GM23248 (cell line): ENCODE data around the gene ZNF772.

Source experiments
- EZH2 ChIP-seq: fragments of 200-600 bp; sonication (generic); IDR thresholded peaks from 2 replicates; pipeline ENCODE4 v1.6.1; 2018; ENCODE audit warnings: antibody characterized with exemption, mild to moderate bottlenecking; ENCODE audit not compliant: insufficient read depth, poor library complexity, severe bottlenecking
- EZH2phosphoT487 ChIP-seq: fragments of 200-600 bp; sonication (generic); IDR thresholded peaks from 2 replicates; pipeline ENCODE4 v1.6.1; 2018; ENCODE audit warnings: antibody characterized with exemption, moderate library complexity, mild to moderate bottlenecking, low read depth; ENCODE audit not compliant: insufficient read depth

- TF ChIP-seq EZH2phosphoT487 (no peak), EZH2 (no peak)
Observed at GRCh38 chr19:57438925-57439324, 38.4 kb downstream of the ZNF772 start.
